ENCODE results near the gene FAM50B. TPM values are rescaled to one million over a fixed set of nuclear protein-coding genes. Genes with fewer than 3 reads are reported as not detected.
"Not testable (repeated sequence)": the region's sequence is repeated elsewhere in the genome, so short reads cannot be mapped to it uniquely, and the experiment has no call there.

The FAM50B gene
- total RNA-seq, 1 donor from 2014 or later: 10.3 TPM

DNA sequence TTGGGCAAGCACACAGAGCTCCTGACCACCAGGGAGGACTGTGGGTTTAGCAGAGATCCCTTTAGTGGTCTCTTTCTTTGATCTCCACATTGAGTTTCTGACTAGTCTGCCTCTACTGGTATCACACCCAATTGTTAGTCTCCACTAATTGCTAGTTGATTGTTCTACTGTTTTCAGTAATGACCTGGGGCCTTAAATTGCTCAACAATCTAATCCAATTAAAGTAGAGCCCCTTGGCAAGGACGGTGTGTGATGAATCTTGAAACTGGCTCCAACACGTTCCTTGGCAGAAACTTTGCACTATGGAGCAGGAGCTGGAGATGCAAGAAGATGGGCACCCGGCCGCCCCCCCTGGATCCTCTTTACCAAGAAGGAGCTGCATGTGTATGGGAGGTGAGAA is 12.3 kb downstream of the FAM50B start:
- peak; percentile 50 for DNase-seq (ENCODE audit: low read depth)
- peak; percentile 32 for FAIRE-seq
- H3K4me3 ChIP-seq (ENCODE audit: low read depth, low read length): no peak overlapping the region
- no peaks in the 10 kb centered on the region for H3K36me3 ChIP-seq (ENCODE audit: control insufficient read depth, insufficient read depth, low read length)
- H3K27me3 ChIP-seq (ENCODE audit: control insufficient read depth, insufficient read depth, low read length): peaks cover 9% of the 10 kb centered on the region
- TF ChIP-seq, protein P1, sequence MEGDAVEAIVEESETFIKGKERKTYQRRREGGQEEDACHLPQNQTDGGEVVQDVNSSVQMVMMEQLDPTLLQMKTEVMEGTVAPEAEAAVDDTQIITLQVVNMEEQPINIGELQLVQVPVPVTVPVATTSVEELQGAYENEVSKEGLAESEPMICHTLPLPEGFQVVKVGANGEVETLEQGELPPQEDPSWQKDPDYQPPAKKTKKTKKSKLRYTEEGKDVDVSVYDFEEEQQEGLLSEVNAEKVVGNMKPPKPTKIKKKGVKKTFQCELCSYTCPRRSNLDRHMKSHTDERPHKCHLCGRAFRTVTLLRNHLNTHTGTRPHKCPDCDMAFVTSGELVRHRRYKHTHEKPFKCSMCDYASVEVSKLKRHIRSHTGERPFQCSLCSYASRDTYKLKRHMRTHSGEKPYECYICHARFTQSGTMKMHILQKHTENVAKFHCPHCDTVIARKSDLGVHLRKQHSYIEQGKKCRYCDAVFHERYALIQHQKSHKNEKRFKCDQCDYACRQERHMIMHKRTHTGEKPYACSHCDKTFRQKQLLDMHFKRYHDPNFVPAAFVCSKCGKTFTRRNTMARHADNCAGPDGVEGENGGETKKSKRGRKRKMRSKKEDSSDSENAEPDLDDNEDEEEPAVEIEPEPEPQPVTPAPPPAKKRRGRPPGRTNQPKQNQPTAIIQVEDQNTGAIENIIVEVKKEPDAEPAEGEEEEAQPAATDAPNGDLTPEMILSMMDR (IDR thresholded peaks at IDR 0.05; ENCODE audit: insufficient read depth, low read length, severe bottlenecking): no peak

DNA sequence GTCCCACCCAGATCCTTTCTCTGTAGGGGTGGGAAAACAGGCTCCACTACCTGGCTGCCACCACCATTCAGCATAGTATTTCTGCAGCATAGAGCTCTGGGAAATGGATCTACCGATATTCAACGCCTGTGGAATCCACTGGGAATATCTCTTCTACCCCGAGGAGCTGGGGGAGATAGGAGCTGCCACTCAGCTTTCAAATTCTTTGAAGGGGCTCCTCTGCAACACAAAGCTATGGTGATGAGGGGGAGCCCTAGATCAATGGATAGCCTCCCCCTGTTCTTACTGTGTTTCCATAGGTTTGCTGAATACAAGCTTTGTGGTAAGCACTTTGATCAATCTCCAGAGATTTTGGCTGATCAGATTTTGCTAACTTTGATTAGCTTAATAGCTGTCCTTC is 12.9 kb downstream of the FAM50B start:
- H3K27me3 ChIP-seq (ENCODE audit: control insufficient read depth, insufficient read depth, low read length): peaks cover 9% of the 10 kb centered on the region
- DNase-seq (ENCODE audit: low read depth): no peak
- no peak overlapping the region for H3K4me3 ChIP-seq (ENCODE audit: low read depth, low read length)
- no peaks in the 10 kb centered on the region for H3K36me3 ChIP-seq (ENCODE audit: control insufficient read depth, insufficient read depth, low read length)
- no peak for FAIRE-seq
- TF ChIP-seq, protein P1 (IDR thresholded peaks at IDR 0.05; ENCODE audit: insufficient read depth, low read length, severe bottlenecking): no peak

DNA sequence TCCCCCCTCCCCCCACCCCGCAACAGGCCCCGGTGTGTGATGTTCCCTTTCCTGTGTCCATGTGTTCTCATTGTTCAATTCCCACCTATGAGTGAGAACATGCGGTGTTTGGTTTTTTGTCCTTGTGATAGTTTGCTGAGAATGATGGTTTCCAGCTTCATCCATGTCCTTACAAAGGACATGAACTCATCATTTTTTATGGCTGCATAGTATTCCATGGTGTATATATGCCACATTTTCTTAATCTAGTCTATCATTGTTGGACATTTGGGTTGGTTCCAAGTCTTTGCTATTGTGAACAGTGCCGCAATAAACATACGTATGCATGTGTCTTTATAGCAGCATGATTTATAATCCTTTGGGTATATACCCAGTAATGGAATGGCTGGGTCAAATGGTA is 14.1 kb downstream of the FAM50B start:
- FAIRE-seq; H3K27me3 ChIP-seq (ENCODE audit: control insufficient read depth, insufficient read depth, low read length); H3K36me3 ChIP-seq (ENCODE audit: control insufficient read depth, insufficient read depth, low read length); DNase-seq (ENCODE audit: low read depth); H3K4me3 ChIP-seq (ENCODE audit: low read depth, low read length): not testable (repeated sequence)

DNA sequence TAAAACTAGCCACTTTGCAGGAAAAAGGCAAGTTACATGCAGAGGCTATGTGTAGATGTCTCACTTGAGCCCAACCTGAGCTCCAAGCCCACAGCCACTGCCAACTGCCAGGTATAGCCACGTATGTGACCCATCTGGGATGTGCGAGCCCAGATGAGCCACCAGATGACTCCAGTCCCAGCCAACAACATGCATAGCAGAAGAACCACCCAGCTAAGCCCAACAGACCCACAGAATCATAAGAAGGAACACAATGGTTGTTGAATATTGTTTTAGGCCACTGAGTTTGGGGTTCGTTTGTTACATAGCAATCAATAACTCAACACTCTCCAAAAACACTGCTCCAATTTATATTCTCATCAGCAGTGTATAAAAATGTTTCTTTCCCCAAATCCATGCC is 16.3 kb downstream of the FAM50B start:
- H3K36me3 ChIP-seq (ENCODE audit: control insufficient read depth, insufficient read depth, low read length): no peaks in the 10 kb centered on the region
- no peak overlapping the region for H3K4me3 ChIP-seq (ENCODE audit: low read depth, low read length)
- H3K27me3 ChIP-seq (ENCODE audit: control insufficient read depth, insufficient read depth, low read length): peaks cover 9% of the 10 kb centered on the region
- FAIRE-seq (no peak), DNase-seq (ENCODE audit: low read depth) (no peak)
- TF ChIP-seq, protein P1 (IDR thresholded peaks at IDR 0.05; ENCODE audit: insufficient read depth, low read length, severe bottlenecking): no peak

DNA sequence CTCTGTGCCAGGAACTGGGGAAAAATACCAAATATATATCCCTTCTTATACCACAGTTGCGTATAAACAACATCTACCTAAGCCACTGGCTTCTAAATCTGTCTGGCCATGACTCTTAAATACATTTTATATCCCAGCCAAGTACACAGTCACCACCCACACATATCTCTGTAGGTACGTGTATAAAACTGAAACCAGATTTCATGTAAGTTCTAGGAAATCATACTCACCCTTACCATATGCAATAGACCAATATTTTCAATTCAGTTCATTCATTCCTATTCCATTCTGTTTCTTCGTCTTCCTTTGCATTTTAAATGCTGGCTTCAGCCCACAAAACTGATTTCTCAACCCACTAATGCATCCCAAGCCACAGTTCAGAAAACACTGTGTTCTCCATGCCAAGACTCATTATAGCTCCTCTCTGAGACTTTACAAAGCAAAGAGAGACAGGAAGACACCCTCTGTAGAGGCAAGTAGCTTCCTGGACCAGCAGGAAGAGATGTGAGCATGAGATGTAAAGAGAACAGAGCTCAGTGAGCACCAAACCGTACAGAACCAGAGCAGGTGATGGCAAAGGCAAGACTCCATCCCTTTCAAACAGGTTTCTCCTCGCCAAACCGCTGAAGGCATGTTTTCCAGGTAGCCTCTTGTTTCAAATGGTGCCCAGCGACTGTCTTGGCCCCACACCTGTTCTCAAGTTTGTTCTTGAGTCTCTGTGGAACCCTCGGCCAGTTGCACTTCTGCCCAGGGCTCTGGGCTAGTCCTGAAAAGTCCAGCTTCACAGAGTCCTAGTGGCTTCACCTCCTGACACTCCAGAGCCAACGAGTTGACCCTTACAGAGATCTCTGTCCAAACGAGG is 18.7 kb downstream of the FAM50B start:
- Histone ChIP-seq H3K27me3 (ENCODE audit: control insufficient read depth, insufficient read depth, low read length) (no peaks in the 10 kb centered on the region), H3K4me3 (ENCODE audit: low read depth, low read length) (no peak overlapping the region), H3K36me3 (ENCODE audit: control insufficient read depth, insufficient read depth, low read length) (no peaks in the 10 kb centered on the region)
- TF ChIP-seq, protein P1 (IDR thresholded peaks at IDR 0.05; ENCODE audit: insufficient read depth, low read length, severe bottlenecking): no peak
- DNase-seq (ENCODE audit: low read depth): peak; percentile 34
- no peak for FAIRE-seq

DNA sequence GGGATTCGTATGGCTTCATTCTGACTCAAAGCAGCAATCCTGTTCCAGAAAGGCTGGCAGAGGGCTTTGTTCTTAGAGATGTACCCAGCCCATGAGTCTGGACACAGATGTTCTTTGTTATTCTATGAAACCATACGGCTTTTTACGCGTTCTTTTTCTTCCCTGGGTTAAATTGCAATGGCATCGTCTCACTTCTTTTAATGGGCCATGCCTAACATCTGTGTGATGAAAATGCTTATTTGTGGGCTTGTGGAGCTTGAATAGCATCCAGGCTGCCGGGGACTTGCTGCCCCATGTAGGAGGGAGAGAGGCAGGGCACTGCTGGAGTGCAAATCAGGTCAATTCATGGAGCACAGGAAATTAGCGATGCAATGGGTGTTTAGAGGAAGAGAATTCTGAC is 19.4 kb downstream of the FAM50B start:
- FAIRE-seq: no peak
- H3K36me3 ChIP-seq (ENCODE audit: control insufficient read depth, insufficient read depth, low read length): no peaks in the 10 kb centered on the region
- no peak overlapping the region for H3K4me3 ChIP-seq (ENCODE audit: low read depth, low read length)
- TF ChIP-seq, protein P1 (IDR thresholded peaks at IDR 0.05; ENCODE audit: insufficient read depth, low read length, severe bottlenecking): no peak
- no peak for DNase-seq (ENCODE audit: low read depth)
- H3K27me3 ChIP-seq (ENCODE audit: control insufficient read depth, insufficient read depth, low read length): no peaks in the 10 kb centered on the region
